GM19372 (cell line): ENCODE data around the gene PCMT1.
"Not testable (repeated sequence)": the region's sequence is repeated elsewhere in the genome, so short reads cannot be mapped to it uniquely, and the experiment has no call there.

ENCODE experiments used
- ATAC-seq: cut with Tn5 transposase; IDR thresholded peaks from one replicate; pipeline ENCODE4 v1.9.1; 2021; ENCODE audit warnings: mild to moderate bottlenecking, low read depth, moderate library complexity; ENCODE audit not compliant: unreplicated experiment

Gene PCMT1

GRCh38 chr6:149851461-149852110 is 102.0 kb downstream of the PCMT1 start:
- no peak for ATAC-seq

GRCh38 chr6:149852180-149852579 is 102.6 kb downstream of the PCMT1 start:
- no peak for ATAC-seq

DNA sequence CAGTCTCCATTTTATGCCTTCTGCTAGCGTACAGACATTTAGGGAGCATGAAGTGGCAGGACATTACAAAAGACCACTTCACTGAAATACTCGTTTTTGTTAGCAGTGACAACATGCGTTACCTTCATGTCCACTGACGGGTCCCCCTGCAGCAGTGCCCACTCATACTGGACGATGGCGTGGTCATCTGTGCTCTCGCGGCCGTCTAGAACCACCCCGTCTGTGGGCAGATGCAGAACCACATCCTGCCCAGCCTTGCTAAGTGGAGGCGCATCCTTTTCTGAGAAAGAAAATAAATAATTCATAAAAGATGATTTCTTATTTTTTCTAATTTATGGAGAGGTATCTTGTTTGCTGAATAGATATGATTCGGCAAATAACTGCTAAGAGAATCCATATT is 103.3 kb downstream of the PCMT1 start:
- ATAC-seq = no peak

DNA sequence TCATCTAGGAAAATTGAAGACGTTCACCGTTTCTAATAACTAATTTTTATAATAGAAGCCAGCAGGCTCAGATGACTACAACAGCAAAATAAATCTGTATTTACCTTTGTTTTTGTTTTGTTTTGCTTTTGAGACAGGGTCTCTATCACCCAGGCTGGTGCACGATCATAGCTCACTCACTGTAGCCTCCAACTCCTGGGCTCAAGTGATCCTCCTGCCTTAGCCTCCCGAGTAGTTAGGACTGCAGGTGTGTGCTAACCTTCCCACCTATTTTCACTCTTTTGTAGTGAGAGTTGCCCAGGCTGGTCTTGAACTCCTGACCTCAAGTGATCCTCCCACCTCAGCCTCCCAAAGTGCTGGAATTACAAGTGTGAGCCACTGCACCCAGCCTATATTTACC is 104.5 kb downstream of the PCMT1 start:
- not testable (repeated sequence) for ATAC-seq

DNA sequence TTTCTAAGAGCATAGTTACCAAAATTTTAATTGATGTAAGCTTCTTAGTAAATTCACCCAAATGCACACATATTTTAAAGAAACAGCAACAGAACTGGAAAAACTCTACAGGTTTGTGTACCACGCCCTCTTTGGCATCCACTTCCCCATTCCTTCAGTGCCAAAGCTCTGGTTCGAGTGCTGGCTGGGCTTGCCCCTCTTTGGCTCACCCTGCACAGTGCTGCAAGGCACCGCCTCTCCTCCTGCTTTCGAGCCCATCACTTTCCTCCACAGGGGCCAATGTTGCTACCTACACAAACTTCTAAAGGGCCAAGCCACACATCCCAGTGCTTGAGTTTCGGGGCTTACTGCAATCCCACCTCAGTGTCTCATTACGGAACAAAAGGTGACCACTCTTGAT is 105.0 kb downstream of the PCMT1 start:
- no peak for ATAC-seq

- ATAC-seq = no peak
Measured at GRCh38 chr6:149855040-149855654, 105.6 kb downstream of the PCMT1 start.

DNA sequence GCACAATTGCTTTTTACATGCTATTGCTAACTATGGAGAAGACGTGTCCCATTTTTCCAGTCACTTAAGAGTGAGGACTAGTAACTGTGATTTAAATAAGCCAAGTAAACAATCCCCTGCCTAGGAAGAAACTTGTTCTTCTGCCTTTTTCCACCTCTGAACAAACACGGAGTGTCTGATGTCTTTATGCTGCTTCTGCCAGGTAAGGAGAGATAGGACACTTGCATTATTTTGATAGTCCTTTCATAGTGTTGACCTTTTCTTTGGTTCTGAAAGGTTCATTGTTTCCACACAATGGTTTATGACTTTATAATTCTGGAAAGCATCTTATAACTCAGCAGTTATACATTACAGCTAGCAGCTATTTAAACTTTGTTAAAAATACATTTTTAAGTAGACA is 106.2 kb downstream of the PCMT1 start:
- no peak for ATAC-seq

GRCh38 chr6:149856256-149856994 is 106.9 kb downstream of the PCMT1 start:
- ATAC-seq = no peak

GRCh38 chr6:149857541-149857940 is 108.0 kb downstream of the PCMT1 start:
- no peak for ATAC-seq

DNA sequence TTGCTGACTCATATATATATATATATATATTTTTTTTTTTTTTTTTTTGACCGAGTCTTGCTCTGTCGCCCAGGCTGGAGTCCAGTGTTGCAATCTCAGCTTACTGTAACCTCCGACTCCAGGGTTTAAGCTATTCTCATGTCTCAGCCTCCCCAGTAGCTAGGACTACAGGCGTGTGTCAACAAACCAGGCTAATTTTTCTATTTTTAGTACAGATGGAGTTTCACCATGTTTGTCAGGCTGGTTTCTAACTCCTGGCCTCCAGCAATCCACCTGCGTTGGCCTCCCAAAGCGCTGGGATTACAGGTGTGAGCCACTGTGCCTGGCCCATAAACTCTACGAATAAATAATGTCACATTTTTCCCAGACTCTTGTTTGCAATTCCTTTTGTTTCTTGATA is 109.8 kb downstream of the PCMT1 start:
- no peak for ATAC-seq

- ATAC-seq = no peak
Measured at GRCh38 chr6:149859938-149860337, 110.4 kb downstream of the PCMT1 start.

DNA sequence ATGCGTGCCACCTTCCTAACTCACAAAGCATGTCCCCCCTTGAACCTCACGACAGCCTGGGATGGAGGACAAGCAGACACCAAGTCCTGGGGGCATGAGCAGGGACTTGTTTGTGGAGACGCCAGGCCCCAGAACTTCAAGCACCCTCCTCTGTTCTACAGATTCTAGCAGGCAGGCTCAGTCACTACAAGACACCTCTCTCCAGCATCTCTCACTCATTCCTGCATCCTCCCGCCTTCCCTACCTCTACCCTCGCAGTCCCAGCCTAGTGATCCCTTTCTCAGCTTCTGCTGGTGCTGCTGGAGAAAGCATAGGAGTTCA is 110.9 kb downstream of the PCMT1 start:
- ATAC-seq = no peak
